HG03354 (cell line): ENCODE measurements around the gene COQ8A.

Experiments used
- ATAC-seq: cut with Tn5 transposase; IDR thresholded peaks from one replicate; pipeline ENCODE4 v1.9.1; 2021; ENCODE audit warnings: mild to moderate bottlenecking; ENCODE audit not compliant: unreplicated experiment, poor library complexity, severe bottlenecking

COQ8A gene

GRCh38 chr1:226966683-226967082, 26.6 kb downstream of the COQ8A start:
- ATAC-seq, result no peak

- ATAC-seq, result no peak
Observed at GRCh38 chr1:226967665-226968064, 27.6 kb downstream of the COQ8A start.

GRCh38 chr1:226971765-226972164, 31.7 kb downstream of the COQ8A start:
- ATAC-seq, result no peak

- ATAC-seq, result no peak
Observed at GRCh38 chr1:226972931-226973330, 32.8 kb downstream of the COQ8A start.

GRCh38 chr1:226973371-226973897, 33.3 kb downstream of the COQ8A start:
- no peak for ATAC-seq

- ATAC-seq, result no peak
Observed at GRCh38 chr1:226973898-226974543, 33.9 kb downstream of the COQ8A start.

GRCh38 chr1:226974544-226975258, 34.6 kb downstream of the COQ8A start:
- ATAC-seq, result no peak

DNA sequence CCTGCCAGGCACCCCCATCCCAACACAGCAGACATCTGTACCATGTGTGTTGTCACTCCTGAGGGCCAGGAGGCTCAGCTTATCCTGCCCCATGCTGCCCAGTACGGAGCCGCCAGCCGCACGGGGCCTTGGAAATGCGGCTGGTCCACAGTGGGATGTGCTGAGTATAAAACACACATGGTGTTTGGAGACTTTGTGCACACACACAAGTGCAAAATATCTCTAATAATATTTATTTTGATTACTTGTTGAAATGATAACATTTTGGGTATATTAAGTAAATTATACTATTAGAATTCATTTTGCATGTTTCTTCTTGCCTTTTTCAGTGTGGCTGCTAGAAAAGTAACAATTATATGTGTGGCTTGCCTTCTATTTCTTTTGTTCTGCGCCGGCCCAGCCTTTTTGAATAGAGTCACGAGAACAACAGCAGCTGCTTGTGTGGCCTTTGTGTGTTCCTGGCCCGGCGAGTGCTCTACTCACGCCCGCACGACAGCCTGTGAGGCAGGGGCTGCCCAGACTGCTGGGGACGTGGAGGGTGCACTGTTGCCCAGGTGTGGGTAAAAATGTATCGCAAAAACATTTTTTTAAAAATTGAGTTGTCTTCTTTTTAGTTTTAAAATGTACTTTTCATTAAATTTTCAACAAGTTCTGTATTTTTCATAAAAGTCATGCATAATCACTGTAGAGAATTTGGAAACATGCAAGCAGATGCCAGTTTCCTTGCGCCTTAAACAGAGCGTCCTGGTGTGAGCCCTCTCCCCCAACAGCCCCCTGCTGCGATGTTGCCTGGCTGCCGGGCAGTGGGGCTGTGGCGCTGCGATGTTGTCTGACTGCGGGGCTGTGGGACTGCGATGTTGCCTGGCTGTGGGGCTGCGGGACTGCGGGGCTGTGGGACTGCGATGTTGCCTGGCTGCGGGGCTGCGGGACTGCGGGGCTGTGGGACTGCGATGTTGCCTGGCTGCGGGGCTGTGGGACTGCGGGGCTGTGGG, 35.5 kb downstream of the COQ8A start:
- no peak for ATAC-seq

DNA sequence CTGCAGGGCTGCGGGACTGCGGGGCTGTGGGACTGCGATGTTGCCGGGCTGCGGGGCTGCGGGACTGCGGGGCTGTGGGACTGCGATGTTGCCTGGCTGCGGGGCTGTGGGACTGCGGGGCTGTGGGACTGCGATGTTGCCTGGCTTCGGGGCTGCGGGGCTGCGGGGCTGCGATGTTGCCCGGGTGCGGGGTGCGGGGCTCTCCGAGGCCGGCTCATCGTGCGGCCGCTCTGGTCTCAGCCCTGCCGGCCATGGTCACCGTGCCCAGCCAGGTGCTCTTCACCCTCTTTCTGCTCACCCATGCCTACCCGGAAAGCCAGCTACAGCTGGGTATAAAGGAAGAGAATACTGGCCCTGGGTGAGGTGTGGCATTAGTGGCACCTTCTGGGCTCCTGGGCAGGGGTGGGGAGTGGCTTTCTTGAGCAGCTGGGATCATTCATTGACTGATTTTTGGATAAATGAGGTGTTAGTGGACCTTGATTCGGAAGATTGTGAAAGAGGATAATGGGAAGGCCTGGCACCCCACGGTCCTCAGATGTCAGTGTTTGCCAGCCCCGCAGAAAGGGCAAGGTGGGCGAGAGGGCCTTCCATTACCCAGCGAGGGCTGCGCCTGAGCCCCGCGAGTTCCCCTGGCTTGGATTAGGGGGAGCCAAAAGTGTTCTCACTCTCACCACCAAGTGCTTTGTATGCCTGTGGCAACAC, 36.3 kb downstream of the COQ8A start:
- ATAC-seq, result no peak

DNA sequence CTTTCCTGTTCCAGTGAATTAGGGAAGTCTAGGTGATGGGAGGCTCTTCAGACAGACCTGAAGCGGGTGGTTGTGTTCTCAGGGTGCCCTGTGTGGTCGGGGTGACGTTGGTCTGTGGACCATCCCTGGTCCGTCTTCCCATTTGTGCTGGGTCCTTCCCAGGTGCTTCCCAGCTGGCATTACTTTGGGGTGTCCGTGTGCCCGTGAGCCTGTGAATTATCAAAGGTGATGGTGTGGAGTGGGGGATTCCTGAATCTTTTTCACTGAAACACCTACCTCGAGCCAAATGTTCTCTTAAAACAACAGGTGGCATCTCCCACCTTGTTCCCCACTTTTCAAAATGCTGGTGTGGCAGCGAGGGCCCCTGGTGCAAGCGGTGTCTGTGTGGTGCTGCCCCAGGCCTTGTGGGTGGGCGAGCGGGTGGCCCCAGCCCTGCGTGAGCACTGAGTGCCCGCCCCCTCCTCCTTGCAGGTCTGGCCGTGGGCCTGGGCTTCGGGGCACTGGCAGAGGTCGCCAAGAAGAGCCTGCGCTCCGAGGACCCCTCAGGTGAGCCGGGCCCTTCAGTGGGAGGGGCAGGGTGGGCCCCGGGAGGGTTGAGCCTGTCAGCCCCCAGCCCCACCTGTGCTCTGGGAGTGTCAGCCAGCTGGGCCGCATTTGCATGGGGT, 37.0 kb downstream of the COQ8A start:
- ATAC-seq, result no peak

DNA sequence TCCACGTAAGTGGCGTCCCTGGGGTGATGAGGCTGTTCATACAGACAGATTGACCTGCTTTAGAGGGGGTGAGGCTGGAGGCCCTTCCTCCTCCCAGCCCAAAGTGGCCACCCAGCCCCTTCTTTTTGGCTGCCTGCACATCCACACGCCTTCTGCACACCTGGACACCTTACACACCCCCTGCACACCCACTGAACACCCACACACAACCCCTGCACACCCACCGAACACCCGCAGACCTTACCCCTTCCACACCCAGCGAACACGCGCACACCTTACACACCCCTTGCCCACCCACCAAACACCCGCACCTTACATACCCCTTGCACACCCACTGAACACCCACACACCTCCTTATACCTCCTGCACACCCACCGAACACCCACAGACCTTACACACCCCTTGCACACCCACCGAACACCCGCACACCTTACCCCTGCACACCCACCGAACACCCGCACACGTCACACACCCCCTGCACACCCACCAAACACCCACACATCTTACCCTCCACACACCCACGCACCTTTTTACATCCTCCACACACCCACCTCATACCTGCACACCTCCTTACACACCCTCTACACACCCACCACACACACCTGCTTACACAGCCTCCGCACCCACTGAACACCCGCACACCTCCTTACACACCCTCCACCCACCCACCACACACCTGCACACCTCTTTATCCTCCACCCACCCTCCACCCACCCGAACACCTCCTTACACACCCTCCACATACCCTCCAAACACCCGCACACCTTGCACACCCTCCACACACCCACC, 37.7 kb downstream of the COQ8A start:
- ATAC-seq, result no peak

GRCh38 chr1:226978432-226979114, 38.5 kb downstream of the COQ8A start:
- no peak for ATAC-seq

DNA sequence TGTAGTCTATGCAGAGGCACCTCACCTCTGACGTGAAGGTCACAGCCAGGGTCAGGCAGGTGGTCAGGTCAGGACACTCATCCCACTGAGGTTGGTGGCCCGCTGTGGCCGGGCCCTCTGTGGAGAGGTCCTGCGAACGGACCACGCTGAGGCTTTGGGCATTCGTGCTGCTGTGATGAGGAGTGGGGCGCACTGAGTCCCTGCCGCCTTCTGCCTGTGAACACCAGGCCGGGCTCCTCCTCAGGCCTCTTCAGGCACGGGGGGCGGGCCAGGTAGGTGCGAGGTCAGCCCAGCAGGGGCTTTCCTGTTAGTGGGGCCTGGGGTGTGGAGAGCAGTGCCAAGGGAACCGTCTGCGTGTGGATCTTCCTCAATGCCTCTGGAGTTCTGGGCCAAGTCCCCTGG, 39.0 kb downstream of the COQ8A start:
- no peak for ATAC-seq

DNA sequence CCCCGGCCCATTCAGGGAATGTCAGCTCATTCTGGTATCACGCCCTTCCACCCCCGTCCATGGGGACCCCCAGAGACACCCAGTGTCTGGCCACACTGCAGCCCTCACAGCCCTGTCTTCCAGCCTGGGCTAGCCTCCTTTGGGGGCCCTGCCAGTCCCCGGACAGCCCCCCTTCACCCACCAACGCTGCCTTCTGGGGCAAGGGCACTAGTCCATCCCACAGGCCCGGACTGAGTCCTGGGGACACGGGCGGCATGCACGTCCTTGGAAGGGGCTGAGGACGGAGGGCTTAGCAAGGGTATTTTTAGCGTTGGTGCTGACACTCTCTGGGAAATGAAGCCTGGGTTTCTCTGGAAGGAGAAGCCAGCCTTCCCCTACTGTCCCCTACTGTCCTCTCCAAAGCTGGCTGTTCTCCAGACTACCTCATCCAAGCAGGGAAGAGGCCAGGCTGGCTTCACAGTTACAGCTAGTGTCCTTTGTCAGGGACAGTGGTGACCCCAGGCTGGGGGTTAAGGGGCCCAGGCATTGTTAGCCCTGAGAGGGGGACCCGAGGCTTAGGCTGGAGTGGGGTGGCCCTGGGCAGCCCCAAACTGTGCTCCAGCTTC, 39.5 kb downstream of the COQ8A start:
- ATAC-seq, result no peak

GRCh38 chr1:226980122-226980560, 40.0 kb downstream of the COQ8A start:
- ATAC-seq, result no peak

DNA sequence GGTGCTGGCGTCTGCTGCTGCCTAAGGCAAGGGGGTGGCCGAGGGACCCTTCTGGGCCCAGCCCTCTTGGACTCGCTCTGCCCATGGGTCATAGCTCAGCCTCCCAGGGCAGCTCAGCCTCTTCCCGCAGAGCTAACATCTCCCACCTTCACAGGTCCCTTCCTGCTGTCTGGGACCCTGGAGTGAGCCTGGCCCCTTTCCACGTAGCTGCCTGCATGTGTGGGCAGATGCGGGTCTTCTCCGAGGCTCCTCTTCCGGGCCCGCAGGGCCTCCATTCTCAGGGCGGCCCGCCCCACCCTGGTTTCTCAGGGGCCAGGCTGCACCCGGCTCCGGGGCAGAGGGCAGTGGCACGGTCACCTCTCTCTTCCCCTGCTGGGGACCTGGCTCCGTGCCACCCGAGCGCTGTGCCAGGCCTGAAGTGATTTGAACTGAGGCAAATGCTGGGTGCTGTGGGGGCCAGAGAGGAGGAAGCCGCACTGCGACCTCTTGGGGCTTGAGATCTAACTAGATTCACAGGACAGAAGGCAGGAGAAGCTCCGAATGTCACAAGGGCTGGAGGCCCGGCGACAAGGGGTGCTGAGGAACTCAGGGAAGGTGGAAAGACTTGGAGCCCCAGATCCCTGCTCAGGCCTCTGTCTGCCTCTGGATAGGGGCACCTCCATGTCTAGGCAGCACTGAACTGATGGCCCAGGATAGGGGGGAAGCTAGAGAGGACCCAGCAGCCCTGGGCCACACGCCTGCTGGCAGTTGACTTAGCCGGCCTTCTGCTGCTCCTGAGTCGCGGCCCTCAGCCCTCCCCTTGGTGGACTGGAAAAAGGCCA, 40.7 kb downstream of the COQ8A start:
- ATAC-seq, result no peak
